Cardiac muscle cell (in vitro differentiated cells and primary cell): Measurements from ENCODE around the gene SPATC1L. TPM values are rescaled to one million over a fixed set of nuclear protein-coding genes. Genes with fewer than 3 reads are reported as not detected.
A peak's percentile ranks its signal among the peaks of the same experiment; 100 is the strongest.

Source experiments
- DNase-seq, 2 donors: peaks; one replicate each; pipeline versions ENCODE4 v3.0.0 to v3.0.0-alpha.2; 2010 to 2017; ENCODE audit warnings: low read depth in 1 of 2, low spot score in 1 of 2
- H3K27ac ChIP-seq: fragments of 200-600 bp; sonication (generic); 2 replicates; pipeline ENCODE4 v1.5.1; 2016
- H3K27me3 ChIP-seq: fragments of 200-600 bp; sonication (generic); 2 replicates; pipeline ENCODE4 v1.6.0; 2016; ENCODE audit warnings: control low read depth
- H3K36me3 ChIP-seq: fragments of 200-600 bp; sonication (generic); 2 replicates; pipeline ENCODE4 v1.5.1; 2016; ENCODE audit warnings: control low read depth
- H3K4me1 ChIP-seq: fragments of 200-600 bp; sonication (generic); 2 replicates; pipeline ENCODE4 v1.8.1; 2017; ENCODE audit warnings: low read depth, mild to moderate bottlenecking, mixed run types
- H3K4me3 ChIP-seq: fragments of 200-600 bp; sonication (generic); 2 replicates; pipeline ENCODE4 v1.5.1; 2016; ENCODE audit warnings: mild to moderate bottlenecking
- H3K9me3 ChIP-seq: fragments of 200-600 bp; sonication (generic); 2 replicates; pipeline ENCODE4 v1.5.1; 2017; ENCODE audit warnings: low read depth, mild to moderate bottlenecking, control low read depth
- polyA plus RNA-seq: library from polyadenylated mRNA; unstranded; fragments of >200 nt; fragmentation: Nextera tagmentation; extraction: Ambion mirVana; gene quantifications from 2 replicates; pipeline ENCODE4 v1.2.1, GENCODE V29; 2016
- total RNA-seq: library from RNA; depleted of rRNA; stranded (reverse); fragments of >200 nt; gene quantifications from 2 replicates; pipeline ENCODE4 v1.2.3, GENCODE V29; 2016
- TF ChIP-seq, protein P1 (sequence below): IDR thresholded peaks from 2 replicates; pipeline ENCODE4 v1.5.1; 2012; ENCODE audit warnings: low read depth, mild to moderate bottlenecking, low read length

SPATC1L gene
- total and polyA plus RNA-seq, 2 experiments from 2014 or later = 58.8 to 63.0 TPM

DNA sequence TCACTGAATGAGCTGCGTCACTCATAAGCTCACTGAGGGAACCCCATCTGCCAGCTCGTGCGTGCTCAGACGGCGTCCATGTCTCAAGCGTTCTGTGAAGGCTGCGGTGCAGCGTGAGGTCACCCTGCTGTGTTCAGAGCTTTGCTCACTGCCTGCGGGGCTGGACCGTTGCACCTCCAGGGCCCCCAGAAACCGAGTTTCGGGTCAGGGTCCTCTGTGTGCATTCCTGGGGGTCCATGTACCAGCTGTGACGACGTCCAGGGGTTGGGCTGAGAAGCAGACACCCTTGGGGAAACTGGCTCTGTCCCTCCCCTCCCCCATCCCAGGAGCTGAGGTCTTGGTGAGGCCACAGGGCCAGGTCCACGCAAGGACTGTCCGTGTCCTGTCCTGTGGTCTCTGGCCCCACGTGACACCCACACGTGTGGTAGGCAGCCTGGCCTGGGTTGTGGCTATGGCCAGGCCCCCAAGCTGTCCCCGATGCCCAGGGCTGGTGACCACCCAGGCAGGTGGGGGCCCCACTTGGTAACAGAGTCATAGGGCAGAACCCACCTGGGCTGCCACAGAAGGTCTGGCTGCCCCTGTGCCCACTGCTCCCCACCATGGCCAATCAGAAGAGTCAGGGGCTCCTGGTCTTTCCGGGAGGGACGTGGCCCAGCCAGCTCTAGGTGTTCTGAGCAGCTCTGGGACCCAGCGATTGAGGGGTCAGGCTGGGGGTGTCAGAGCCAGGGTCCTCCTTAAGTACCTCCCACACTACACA is 53.2 kb downstream of the SPATC1L start:
- H3K27ac ChIP-seq = peak overlapping the region; percentile 98
- peaks cover 31% of the 10 kb centered on the region for H3K4me1 ChIP-seq
- TF ChIP-seq, protein P1, sequence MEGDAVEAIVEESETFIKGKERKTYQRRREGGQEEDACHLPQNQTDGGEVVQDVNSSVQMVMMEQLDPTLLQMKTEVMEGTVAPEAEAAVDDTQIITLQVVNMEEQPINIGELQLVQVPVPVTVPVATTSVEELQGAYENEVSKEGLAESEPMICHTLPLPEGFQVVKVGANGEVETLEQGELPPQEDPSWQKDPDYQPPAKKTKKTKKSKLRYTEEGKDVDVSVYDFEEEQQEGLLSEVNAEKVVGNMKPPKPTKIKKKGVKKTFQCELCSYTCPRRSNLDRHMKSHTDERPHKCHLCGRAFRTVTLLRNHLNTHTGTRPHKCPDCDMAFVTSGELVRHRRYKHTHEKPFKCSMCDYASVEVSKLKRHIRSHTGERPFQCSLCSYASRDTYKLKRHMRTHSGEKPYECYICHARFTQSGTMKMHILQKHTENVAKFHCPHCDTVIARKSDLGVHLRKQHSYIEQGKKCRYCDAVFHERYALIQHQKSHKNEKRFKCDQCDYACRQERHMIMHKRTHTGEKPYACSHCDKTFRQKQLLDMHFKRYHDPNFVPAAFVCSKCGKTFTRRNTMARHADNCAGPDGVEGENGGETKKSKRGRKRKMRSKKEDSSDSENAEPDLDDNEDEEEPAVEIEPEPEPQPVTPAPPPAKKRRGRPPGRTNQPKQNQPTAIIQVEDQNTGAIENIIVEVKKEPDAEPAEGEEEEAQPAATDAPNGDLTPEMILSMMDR = no peak
- no peak overlapping the region for H3K4me3 ChIP-seq
- no peaks in the 10 kb centered on the region for H3K36me3 ChIP-seq
- H3K27me3 ChIP-seq = no peaks in the 10 kb centered on the region
- no peaks in the 10 kb centered on the region for H3K9me3 ChIP-seq
- DNase-seq = peak in 1 of 2 donors; percentile 41

DNA sequence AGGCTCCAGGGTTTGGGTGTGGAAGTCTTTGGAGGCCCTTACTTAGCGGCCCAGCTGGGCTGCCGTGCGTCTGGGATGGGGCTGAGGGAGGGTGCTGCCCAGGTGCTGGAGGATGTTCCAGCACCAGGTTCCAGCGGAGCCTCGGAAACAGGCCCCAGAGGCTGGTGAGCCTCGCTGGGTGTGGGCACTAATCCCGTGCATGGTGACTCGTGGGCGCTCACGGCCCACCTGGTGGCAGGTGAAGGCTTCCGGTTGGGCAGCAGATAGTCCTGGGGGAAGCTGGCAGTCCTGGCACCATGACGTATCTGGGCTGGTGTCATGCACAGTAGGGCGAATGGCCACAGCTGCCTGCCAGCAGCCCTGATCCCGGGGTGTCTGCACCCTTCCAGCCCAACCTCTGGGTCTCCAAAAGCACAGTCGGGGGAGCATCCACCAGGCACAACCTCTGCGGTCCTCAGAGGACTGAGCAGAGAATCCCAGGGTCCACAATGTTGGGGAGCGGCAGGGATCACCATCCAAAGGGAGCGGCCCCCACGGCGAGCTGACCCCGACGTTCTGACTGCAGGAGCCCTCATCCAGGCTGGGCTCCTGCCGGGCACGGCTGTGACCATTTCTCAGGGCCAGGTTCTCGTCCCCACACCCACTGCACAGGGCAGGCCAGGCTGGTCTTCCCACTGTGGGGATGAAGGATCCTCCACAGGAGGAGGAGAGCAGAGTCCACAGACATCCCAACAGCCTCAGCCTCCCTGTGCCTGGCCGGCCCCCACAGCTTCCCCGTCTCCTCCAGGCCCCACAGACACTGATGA is 54.2 kb downstream of the SPATC1L start:
- DNase-seq = no peak
- Histone ChIP-seq H3K36me3 (no peaks in the 10 kb centered on the region), H3K27ac (peak overlapping the region; percentile 98), H3K27me3 (no peaks in the 10 kb centered on the region), H3K9me3 (no peaks in the 10 kb centered on the region), H3K4me3 (no peak overlapping the region), H3K4me1 (peaks cover 31% of the 10 kb centered on the region)
- TF ChIP-seq, protein P1 = no peak

DNA sequence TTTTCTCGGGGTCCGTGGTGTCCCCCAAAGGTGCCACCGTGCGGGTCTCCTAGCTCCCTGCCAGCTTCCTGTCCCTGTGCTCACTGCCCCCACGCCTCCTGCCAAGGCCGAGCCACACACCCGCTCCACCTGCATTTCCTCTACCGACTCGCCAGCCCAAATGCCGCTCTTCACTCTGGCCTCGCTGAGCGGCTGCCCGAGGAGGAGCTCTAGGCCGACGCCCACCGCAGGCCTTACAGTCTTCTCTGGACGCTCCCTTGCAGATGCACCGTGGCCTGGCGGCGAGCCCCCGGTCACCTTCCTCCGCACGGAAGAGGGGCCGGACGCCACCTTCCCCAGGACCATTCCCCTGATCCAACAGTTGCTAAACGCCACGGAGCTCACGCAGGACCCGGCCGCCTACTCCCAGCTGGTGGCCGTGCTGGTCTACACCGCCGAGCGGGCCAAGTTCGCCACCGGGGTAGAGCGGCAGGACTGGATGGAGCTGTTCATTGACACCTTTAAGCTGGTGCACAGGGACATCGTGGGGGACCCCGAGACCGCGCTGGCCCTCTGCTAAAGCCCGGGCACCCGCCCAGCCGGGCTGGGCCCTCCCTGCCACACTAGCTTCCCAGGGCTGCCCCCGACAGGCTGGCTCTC is 55.2 kb downstream of the SPATC1L start:
- Histone ChIP-seq H3K4me3 (no peak overlapping the region), H3K27me3 (no peaks in the 10 kb centered on the region), H3K9me3 (no peaks in the 10 kb centered on the region), H3K4me1 (peaks cover 31% of the 10 kb centered on the region), H3K36me3 (no peaks in the 10 kb centered on the region), H3K27ac (peak overlapping the region; percentile 98)
- peak in 1 of 2 donors; percentile 29 for DNase-seq
- TF ChIP-seq, protein P1 = no peak

DNA sequence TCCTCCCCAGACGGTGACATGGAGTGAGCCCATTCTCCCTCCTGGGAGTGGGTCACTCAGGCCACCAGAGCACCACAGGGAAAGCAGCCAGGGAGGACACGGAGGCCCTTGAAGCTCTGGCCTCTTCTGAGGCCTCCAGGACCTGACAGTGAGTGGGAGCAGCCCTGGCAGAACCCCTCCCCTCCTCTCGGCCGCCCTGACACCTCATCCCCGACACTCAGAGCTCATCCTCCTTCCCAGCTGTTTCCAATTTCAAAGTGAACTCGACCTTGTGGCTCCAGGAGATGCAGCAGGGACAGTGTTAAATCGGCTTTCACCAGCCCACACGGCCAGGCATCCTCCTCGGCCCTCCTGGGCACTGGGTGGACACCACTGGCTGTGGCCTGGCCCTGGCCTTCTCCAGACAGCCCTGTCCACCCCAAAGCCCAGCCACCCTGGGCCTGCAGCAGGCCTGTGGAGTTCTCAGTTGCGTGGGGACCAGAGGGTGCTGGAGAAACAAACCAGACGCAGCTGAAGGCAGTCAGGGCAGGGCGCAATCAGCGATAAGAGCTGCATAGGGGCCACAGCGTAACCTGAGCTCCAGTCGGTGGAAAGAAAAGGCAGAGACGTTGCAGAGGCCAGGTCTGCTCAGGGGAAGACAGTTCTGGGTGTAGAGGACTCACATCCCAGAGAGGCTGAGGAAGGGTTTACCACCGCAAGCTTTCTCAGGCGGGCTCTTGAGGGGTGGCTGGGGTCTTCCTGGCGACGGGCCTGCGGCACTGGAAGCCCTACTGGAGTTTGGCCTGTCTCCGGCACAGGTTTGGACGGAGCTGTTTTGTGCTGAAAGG is 55.9 kb downstream of the SPATC1L start:
- TF ChIP-seq, protein P1 = no peak
- Histone ChIP-seq H3K4me3 (no peak overlapping the region), H3K27me3 (no peaks in the 10 kb centered on the region), H3K9me3 (no peaks in the 10 kb centered on the region), H3K36me3 (no peaks in the 10 kb centered on the region), H3K27ac (peak overlapping the region; percentile 98), H3K4me1 (peaks cover 31% of the 10 kb centered on the region)
- DNase-seq = peak in 1 of 2 donors; percentile 95
